GM19438 (cell line): ENCODE measurements around the gene RREB1.
A peak's percentile ranks its signal among the peaks of the same experiment; 100 is the strongest.

ENCODE experiments used
- ATAC-seq: cut with Tn5 transposase; IDR thresholded peaks from one replicate; pipeline ENCODE4 v1.9.1; 2021; ENCODE audit warnings: low read depth; ENCODE audit not compliant: unreplicated experiment

RREB1 gene

GRCh38 chr6:7214468-7214867 is 106.7 kb downstream of the RREB1 start:
- no peak for ATAC-seq

- no peak for ATAC-seq
Measured at GRCh38 chr6:7215131-7215530, 107.4 kb downstream of the RREB1 start.

- peak; percentile 67 for ATAC-seq
Measured at GRCh38 chr6:7215798-7216231, 108.1 kb downstream of the RREB1 start.

GRCh38 chr6:7216941-7217621 is 109.3 kb downstream of the RREB1 start:
- no peak for ATAC-seq

GRCh38 chr6:7218406-7218988 is 110.7 kb downstream of the RREB1 start:
- no peak for ATAC-seq

GRCh38 chr6:7219310-7219709 is 111.5 kb downstream of the RREB1 start:
- no peak for ATAC-seq

GRCh38 chr6:7222197-7222596 is 114.4 kb downstream of the RREB1 start:
- ATAC-seq: no peak

- ATAC-seq: no peak
Measured at GRCh38 chr6:7224731-7225130, 117.0 kb downstream of the RREB1 start.

GRCh38 chr6:7228662-7229375 is 121.1 kb downstream of the RREB1 start:
- ATAC-seq: no peak

- no peak for ATAC-seq
Measured at GRCh38 chr6:7229376-7230326, 121.9 kb downstream of the RREB1 start.

- no peak for ATAC-seq
Measured at GRCh38 chr6:7230327-7230691, 122.5 kb downstream of the RREB1 start.

- ATAC-seq: no peak
Measured at GRCh38 chr6:7230956-7231713, 123.4 kb downstream of the RREB1 start.

GRCh38 chr6:7232351-7232750 is 124.6 kb downstream of the RREB1 start:
- no peak for ATAC-seq

GRCh38 chr6:7234547-7234946 is 126.8 kb downstream of the RREB1 start:
- ATAC-seq: no peak

GRCh38 chr6:7235712-7236305 is 128.0 kb downstream of the RREB1 start:
- ATAC-seq: peak; percentile 6

- peak; percentile 47 for ATAC-seq
Measured at GRCh38 chr6:7236306-7237209, 128.8 kb downstream of the RREB1 start.

- no peak for ATAC-seq
Measured at GRCh38 chr6:7237653-7238188, 130.0 kb downstream of the RREB1 start.

GRCh38 chr6:7238526-7238899 is 130.8 kb downstream of the RREB1 start:
- ATAC-seq: no peak
